Neural progenitor cell (in vitro differentiated cells): ENCODE data around the gene CLRN3. TPM values are rescaled to one million over a fixed set of nuclear protein-coding genes. Genes with fewer than 3 reads are reported as not detected.

Experiments
- DNase-seq: peaks from one replicate; pipeline ENCODE4 v3.0.0-alpha.2; 2016; ENCODE audit warnings: low spot score
- H2AFZ ChIP-seq: fragments of 200-600 bp; sonication (generic); replicated peaks from 2 replicates; pipeline ENCODE4 v1.6.1; 2016; ENCODE audit warnings: antibody characterized with exemption
- H3F3A ChIP-seq: fragments of 200-600 bp; sonication (generic); 2 replicates; pipeline ENCODE4 v1.6.1; 2016; ENCODE audit warnings: antibody characterized with exemption, low read depth
- H3K27ac ChIP-seq: fragments of 200-600 bp; sonication (generic); 2 replicates; pipeline ENCODE4 v1.5.1; 2016; ENCODE audit warnings: mild to moderate bottlenecking
- H3K27me3 ChIP-seq: fragments of 200-600 bp; sonication (generic); 2 replicates; pipeline ENCODE4 v1.6.1; 2016; ENCODE audit warnings: mild to moderate bottlenecking, moderate library complexity
- H3K36me3 ChIP-seq: fragments of 200-600 bp; sonication (generic); 2 replicates; pipeline ENCODE4 v1.5.1; 2016
- H3K4me1 ChIP-seq: fragments of 200-600 bp; sonication (generic); 2 replicates; pipeline ENCODE4 v1.6.1; 2016; ENCODE audit warnings: mixed run types
- H3K4me2 ChIP-seq: fragments of 200-600 bp; sonication (generic); 2 replicates; pipeline ENCODE4 v1.6.1; 2016
- H3K4me3 ChIP-seq: fragments of 200-600 bp; sonication (generic); 2 replicates; pipeline ENCODE4 v1.5.1; 2016
- H3K79me2 ChIP-seq: fragments of 200-600 bp; sonication (generic); 2 replicates; pipeline ENCODE4 v1.6.1; 2016; ENCODE audit warnings: low read depth
- H3K9ac ChIP-seq: fragments of 200-600 bp; sonication (generic); 2 replicates; pipeline ENCODE4 v1.6.1; 2016
- H3K9me3 ChIP-seq: fragments of 200-600 bp; sonication (generic); 2 replicates; pipeline ENCODE4 v1.5.1; 2016; ENCODE audit warnings: low read depth
- H4K20me1 ChIP-seq: fragments of 200-600 bp; sonication (generic); 2 replicates; pipeline ENCODE4 v1.6.1; 2016; ENCODE audit warnings: low read depth
- H3K27ac Mint-ChIP-seq: 3 replicates; pipeline ENCODE4 v1.8.0; 2021; ENCODE audit warnings: mixed read lengths
- H3K27me3 Mint-ChIP-seq: 2 replicates; pipeline ENCODE4 v1.8.0; 2022; ENCODE audit warnings: low read depth, mild to moderate bottlenecking, inconsistent platforms, moderate library complexity, mixed read lengths; ENCODE audit not compliant: insufficient read depth
- H3K36me3 Mint-ChIP-seq: 3 replicates; pipeline ENCODE4 v1.8.0; 2021; ENCODE audit warnings: mixed read lengths
- H3K4me1 Mint-ChIP-seq: 3 replicates; pipeline ENCODE4 v1.8.0; 2021; ENCODE audit warnings: mixed read lengths
- H3K4me3 Mint-ChIP-seq: 3 replicates; pipeline ENCODE4 v1.8.0; 2021; ENCODE audit warnings: mild to moderate bottlenecking, moderate library complexity, mixed read lengths
- H3K9me3 Mint-ChIP-seq: 3 replicates; pipeline ENCODE4 v1.8.0; 2020; ENCODE audit warnings: mixed read lengths
- EZH2 ChIP-seq: fragments of 200-600 bp; sonication (generic); IDR thresholded peaks from 2 replicates; pipeline ENCODE4 v1.6.1; 2017; ENCODE audit warnings: antibody characterized with exemption, mild to moderate bottlenecking, moderate library complexity
- EZH2phosphoT487 ChIP-seq: fragments of 200-600 bp; sonication (generic); IDR thresholded peaks from 2 replicates; pipeline ENCODE4 v1.6.1; 2017; ENCODE audit warnings: antibody characterized with exemption
- total RNA-seq: library from RNA; depleted of rRNA; stranded (reverse); fragments of >200 nt; gene quantifications from 2 replicates; pipeline ENCODE4 v1.2.3, GENCODE V29; 2015; ENCODE audit warnings: low replicate concordance
- TF ChIP-seq, protein P1 (sequence below): fragments of 200-600 bp; sonication (generic); IDR thresholded peaks from 2 replicates; pipeline ENCODE4 v1.5.1; 2017; ENCODE audit warnings: antibody characterized with exemption, mild to moderate bottlenecking

Gene CLRN3
- total RNA-seq, 1 donor from 2014 or later = not detected

DNA sequence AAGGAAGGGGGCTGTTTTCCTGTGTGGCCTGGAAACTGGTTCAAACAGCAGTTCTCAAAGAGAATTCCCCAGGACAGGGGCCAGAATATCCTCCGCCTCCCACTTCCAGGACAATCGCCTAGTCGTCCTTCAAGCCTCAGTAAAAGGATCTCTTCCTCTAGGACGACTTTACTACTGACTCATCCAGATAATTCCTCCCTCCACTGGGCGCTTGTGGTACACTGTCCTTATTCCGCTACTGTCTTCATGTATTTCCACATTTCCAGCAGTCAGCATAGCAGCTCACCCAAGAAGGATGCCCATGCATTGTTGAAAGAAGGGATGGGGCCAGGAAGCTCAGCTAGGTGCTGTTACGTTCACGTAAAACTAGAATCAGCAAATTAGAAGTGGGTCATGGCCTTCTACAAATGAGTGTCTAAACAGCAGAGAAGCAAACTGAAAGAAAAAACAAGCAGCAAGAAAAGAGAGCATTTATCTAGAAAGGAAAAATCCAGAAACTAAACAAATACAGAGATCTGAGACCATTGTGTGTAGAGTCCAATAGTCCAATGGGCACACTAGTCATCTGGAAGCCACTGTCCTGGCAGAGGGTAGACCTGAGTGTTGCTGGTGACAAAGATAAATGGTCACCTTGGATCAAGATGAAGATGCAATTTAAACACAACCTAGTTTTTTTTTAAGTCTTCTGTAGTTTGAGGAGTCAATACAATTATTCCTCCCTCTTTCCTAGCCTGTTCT is 26.3 kb downstream of the CLRN3 start:
- Histone ChIP-seq H3K9me3 (no peaks in the 10 kb centered on the region), H3K4me1 (no peaks in the 10 kb centered on the region), H3K4me2 (no peak overlapping the region), H4K20me1 (no peaks in the 10 kb centered on the region), H3K4me3 (no peak overlapping the region), H3F3A (no peaks in the 10 kb centered on the region), H2AFZ (no peak overlapping the region), H3K79me2 (no peaks in the 10 kb centered on the region), H3K27me3 (no peaks in the 10 kb centered on the region), H3K9ac (no peak overlapping the region), H3K36me3 (no peaks in the 10 kb centered on the region), H3K27ac (no peak overlapping the region)
- no peaks in the 10 kb centered on the region for H3K36me3 Mint-ChIP-seq
- H3K27me3 Mint-ChIP-seq = peaks cover 5% of the 10 kb centered on the region
- peaks cover 21% of the 10 kb centered on the region for H3K9me3 Mint-ChIP-seq
- no peak for DNase-seq
- TF ChIP-seq, protein P1, sequence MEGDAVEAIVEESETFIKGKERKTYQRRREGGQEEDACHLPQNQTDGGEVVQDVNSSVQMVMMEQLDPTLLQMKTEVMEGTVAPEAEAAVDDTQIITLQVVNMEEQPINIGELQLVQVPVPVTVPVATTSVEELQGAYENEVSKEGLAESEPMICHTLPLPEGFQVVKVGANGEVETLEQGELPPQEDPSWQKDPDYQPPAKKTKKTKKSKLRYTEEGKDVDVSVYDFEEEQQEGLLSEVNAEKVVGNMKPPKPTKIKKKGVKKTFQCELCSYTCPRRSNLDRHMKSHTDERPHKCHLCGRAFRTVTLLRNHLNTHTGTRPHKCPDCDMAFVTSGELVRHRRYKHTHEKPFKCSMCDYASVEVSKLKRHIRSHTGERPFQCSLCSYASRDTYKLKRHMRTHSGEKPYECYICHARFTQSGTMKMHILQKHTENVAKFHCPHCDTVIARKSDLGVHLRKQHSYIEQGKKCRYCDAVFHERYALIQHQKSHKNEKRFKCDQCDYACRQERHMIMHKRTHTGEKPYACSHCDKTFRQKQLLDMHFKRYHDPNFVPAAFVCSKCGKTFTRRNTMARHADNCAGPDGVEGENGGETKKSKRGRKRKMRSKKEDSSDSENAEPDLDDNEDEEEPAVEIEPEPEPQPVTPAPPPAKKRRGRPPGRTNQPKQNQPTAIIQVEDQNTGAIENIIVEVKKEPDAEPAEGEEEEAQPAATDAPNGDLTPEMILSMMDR = no peak
- no peak for TF ChIP-seq EZH2phosphoT487
- no peak for TF ChIP-seq EZH2
- H3K4me3 Mint-ChIP-seq = no peak overlapping the region
- H3K4me1 Mint-ChIP-seq = no peaks in the 10 kb centered on the region
- H3K27ac Mint-ChIP-seq = no peak overlapping the region

DNA sequence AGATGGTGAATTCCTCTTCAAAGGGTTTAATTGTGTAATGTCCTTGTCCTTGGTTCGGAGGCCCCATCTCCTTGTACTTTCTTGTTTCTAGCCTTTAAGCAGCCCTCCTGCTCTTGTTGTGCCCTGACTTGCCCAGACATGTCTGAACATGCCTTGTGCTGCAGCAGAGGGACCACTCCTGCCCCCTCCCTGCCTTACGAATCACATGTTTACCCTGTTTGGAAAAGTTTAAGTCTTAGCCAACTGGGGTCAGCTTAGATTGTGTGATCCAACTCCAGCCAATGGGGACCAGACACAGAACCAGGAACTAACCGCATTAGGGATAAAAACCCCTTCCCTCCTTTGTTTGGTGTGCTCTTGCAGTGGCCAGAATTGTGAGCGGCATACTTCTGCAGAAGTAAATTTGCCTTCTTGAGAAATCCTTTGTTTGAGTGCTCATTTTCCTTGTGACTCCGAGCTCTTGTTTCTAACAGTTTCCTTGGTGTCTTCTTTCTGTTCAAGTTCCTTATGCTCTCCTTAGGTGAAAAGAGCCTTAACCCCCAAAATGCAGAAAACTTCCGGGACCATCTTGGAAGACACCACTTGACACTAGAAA is 29.4 kb downstream of the CLRN3 start:
- no peak overlapping the region for H3K27ac Mint-ChIP-seq
- no peaks in the 10 kb centered on the region for H3K36me3 Mint-ChIP-seq
- H3K4me3 Mint-ChIP-seq = no peak overlapping the region
- peaks cover 6% of the 10 kb centered on the region for H3K9me3 Mint-ChIP-seq
- H3K27ac ChIP-seq = peak overlapping the region; percentile 29
- no peak overlapping the region for H3K4me2 ChIP-seq
- H3K27me3 ChIP-seq = no peaks in the 10 kb centered on the region
- no peaks in the 10 kb centered on the region for H3K79me2 ChIP-seq
- H3K36me3 ChIP-seq = no peaks in the 10 kb centered on the region
- H3K4me3 ChIP-seq = no peak overlapping the region
- peak overlapping the region; percentile 56 for H2AFZ ChIP-seq
- no peaks in the 10 kb centered on the region for H3K9me3 ChIP-seq
- H4K20me1 ChIP-seq = no peaks in the 10 kb centered on the region
- TF ChIP-seq EZH2phosphoT487 = no peak
- TF ChIP-seq, protein P1 = no peak
- TF ChIP-seq EZH2 = no peak
- no peaks in the 10 kb centered on the region for H3K4me1 Mint-ChIP-seq
- peaks cover 5% of the 10 kb centered on the region for H3K27me3 Mint-ChIP-seq
- H3F3A ChIP-seq = no peaks in the 10 kb centered on the region
- no peak overlapping the region for H3K9ac ChIP-seq
- no peaks in the 10 kb centered on the region for H3K4me1 ChIP-seq
- DNase-seq = no peak

DNA sequence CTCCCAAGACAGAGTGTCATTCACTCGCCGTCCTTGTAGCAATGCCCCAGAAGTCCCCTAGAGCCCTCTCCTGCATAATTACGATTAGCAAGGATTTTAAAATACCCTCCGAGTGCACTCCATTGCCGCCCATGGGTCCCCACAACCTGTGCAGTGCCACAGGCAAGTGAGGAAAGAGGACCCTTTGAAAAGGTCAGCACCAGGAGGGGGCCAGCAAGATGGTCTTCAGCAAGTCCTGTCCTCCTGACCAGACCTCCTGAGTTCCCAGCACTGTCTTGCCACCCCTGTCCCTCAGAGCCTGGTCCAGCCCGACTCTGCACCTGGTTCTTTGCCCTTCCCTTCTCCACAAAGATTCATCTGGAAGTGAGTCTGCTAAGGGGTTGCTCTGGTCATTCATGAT is 32.1 kb downstream of the CLRN3 start:
- DNase-seq = no peak
- Histone ChIP-seq H3F3A (no peaks in the 10 kb centered on the region), H4K20me1 (no peaks in the 10 kb centered on the region), H3K36me3 (no peaks in the 10 kb centered on the region), H3K4me3 (no peak overlapping the region), H3K9me3 (no peaks in the 10 kb centered on the region), H3K4me1 (no peaks in the 10 kb centered on the region), H3K27ac (no peak overlapping the region), H3K9ac (no peak overlapping the region), H3K79me2 (no peaks in the 10 kb centered on the region), H2AFZ (no peak overlapping the region), H3K4me2 (no peak overlapping the region), H3K27me3 (peaks cover 6% of the 10 kb centered on the region)
- Mint-ChIP-seq H3K9me3 (peaks cover 5% of the 10 kb centered on the region), H3K36me3 (no peaks in the 10 kb centered on the region), H3K27ac (no peak overlapping the region), H3K4me3 (no peak overlapping the region), H3K27me3 (peaks cover 8% of the 10 kb centered on the region), H3K4me1 (no peaks in the 10 kb centered on the region)
- TF ChIP-seq, protein P1 = no peak
- TF ChIP-seq EZH2phosphoT487 (no peak), EZH2 (no peak)
